Measurements from ENCODE around the gene TMEM238.

DNA sequence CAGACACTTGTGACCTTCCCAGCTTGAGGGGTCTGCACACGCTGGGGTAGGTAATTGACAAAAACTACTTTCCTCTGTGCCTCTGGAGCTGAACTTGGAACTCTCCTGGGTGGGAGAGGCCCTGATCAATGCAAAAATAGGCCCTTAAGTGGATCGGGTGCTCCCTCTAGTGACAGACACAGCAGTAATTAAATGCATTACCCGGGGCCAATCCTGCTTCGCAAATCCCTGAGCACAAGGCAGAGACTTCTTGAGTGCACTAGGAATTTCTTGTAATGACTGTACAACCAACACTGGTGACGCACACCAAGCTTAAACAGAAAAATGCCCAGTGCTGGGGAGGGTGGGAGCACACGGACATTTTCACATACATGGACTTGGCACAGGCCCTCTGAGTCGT lies 34.1 kb upstream of the TMEM238 start:
- TF ChIP-seq, protein P1, sequence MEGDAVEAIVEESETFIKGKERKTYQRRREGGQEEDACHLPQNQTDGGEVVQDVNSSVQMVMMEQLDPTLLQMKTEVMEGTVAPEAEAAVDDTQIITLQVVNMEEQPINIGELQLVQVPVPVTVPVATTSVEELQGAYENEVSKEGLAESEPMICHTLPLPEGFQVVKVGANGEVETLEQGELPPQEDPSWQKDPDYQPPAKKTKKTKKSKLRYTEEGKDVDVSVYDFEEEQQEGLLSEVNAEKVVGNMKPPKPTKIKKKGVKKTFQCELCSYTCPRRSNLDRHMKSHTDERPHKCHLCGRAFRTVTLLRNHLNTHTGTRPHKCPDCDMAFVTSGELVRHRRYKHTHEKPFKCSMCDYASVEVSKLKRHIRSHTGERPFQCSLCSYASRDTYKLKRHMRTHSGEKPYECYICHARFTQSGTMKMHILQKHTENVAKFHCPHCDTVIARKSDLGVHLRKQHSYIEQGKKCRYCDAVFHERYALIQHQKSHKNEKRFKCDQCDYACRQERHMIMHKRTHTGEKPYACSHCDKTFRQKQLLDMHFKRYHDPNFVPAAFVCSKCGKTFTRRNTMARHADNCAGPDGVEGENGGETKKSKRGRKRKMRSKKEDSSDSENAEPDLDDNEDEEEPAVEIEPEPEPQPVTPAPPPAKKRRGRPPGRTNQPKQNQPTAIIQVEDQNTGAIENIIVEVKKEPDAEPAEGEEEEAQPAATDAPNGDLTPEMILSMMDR (IDR thresholded peaks at IDR 0.05; ENCODE audit: insufficient read depth, low read length, poor library complexity, severe bottlenecking), result peak; percentile 54
- TF ChIP-seq EZH2phosphoT487 (conservative IDR thresholded peaks at IDR 0.05; ENCODE audit: low read length), result no peak

Data from SU-DHL-6 (cell line).